H1 (cell line): ENCODE results near the gene ZNF189. TPM values are rescaled to one million over a fixed set of nuclear protein-coding genes. Genes with fewer than 3 reads are reported as not detected.

Experiments used
- CTCF ChIA-PET: fragments of 300-600 bp; sonication (Branson Sonifier 250); formaldehyde crosslinking; loops from one replicate; lab custom pipeline; 2021; ENCODE audit not compliant: partially characterized antibody; lab: Charles Lee
- POLR2A ChIA-PET: fragments of 300-600 bp; sonication (Branson Sonifier 250); formaldehyde crosslinking; loops from one replicate; lab custom pipeline; 2021; ENCODE audit warnings: inconsistent platforms; ENCODE audit not compliant: partially characterized antibody; lab: Charles Lee
- DNase-seq, 2 experiments: peaks; one replicate each; pipeline versions ENCODE4 v3.0.0 to v3.0.0-alpha.2; 2010 to 2022; ENCODE audit warnings: low spot score in 2 of 2, low read depth in 1 of 2, mixed read lengths in 1 of 2
- FAIRE-seq: peaks from 2 replicates; lab custom pipeline; 2011; peaks lifted over from hg19 to GRCh38; lab: Jason Lieb, UNC
- H2AFZ ChIP-seq: 2 replicates; pipeline ENCODE4 v1.8.1; 2012; ENCODE audit warnings: low read length, inconsistent platforms
- H2AK5ac ChIP-seq: 2 replicates; pipeline ENCODE4 v1.6.1; 2013; ENCODE audit warnings: low read depth, low read length
- H2BK120ac ChIP-seq: replicated peaks from 2 replicates; pipeline ENCODE3; 2013; ENCODE audit warnings: low read depth, low read length, inconsistent platforms
- H2BK12ac ChIP-seq: 2 replicates; pipeline ENCODE4 v1.6.1; 2013; ENCODE audit warnings: low read depth, low read length
- H2BK15ac ChIP-seq: 2 replicates; pipeline ENCODE4 v1.6.1; 2013; ENCODE audit warnings: low read length
- H2BK20ac ChIP-seq: 2 replicates; pipeline ENCODE4 v1.6.1; 2013; ENCODE audit warnings: low read length
- H2BK5ac ChIP-seq: 2 replicates; pipeline ENCODE4 v1.6.1; 2013; ENCODE audit warnings: low read depth, low read length
- H3K14ac ChIP-seq: 2 replicates; pipeline ENCODE4 v1.6.1; 2013; ENCODE audit warnings: inconsistent platforms; ENCODE audit not compliant: insufficient read length
- H3K18ac ChIP-seq: 2 replicates; pipeline ENCODE4 v1.6.1; 2013; ENCODE audit warnings: low read length; ENCODE audit errors: extremely low read depth
- H3K23ac ChIP-seq: 2 replicates; pipeline ENCODE4 v1.6.1; 2013; ENCODE audit warnings: inconsistent platforms; ENCODE audit not compliant: insufficient read length
- H3K23me2 ChIP-seq: 2 replicates; pipeline ENCODE4 v1.6.1; 2013; ENCODE audit warnings: low read depth, low read length
- H3K27ac ChIP-seq: 2 replicates; pipeline ENCODE4 v1.6.1; 2011; ENCODE audit warnings: low read depth, low read length, inconsistent platforms
- H3K27me3 ChIP-seq, 4 experiments: replicated peaks in 1 of 4; 1 replicate in 1 of 4; 2 replicates in 3 of 4; pipeline versions ENCODE4 v1.6.1 to v1.8.1; 2011 to 2013; ENCODE audit warnings: low read length in 3 of 4, mild to moderate bottlenecking in 3 of 4, inconsistent platforms in 2 of 4, mixed read lengths in 2 of 4, moderate library complexity in 1 of 4; ENCODE audit not compliant: control insufficient read depth in 3 of 4, insufficient read depth in 3 of 4; ENCODE audit errors: extremely low read depth in 1 of 4
- H3K36me3 ChIP-seq, 4 experiments: 2 replicates each; pipeline versions ENCODE4 v1.6.1 to v1.8.1; 2011 to 2013; ENCODE audit warnings: mild to moderate bottlenecking in 4 of 4, low read length in 3 of 4, moderate library complexity in 2 of 4, control low read depth in 1 of 4, inconsistent platforms in 1 of 4; ENCODE audit not compliant: insufficient read depth in 4 of 4, control insufficient read depth in 2 of 4
- H3K4ac ChIP-seq: replicated peaks from 2 replicates; pipeline ENCODE3; 2013; ENCODE audit warnings: low read length, low read depth, mixed read lengths, inconsistent platforms; ENCODE audit not compliant: insufficient read length
- H3K4me1 ChIP-seq, 4 experiments: replicated peaks in 1 of 4; 1 replicate in 1 of 4; 2 replicates in 3 of 4; pipeline versions ENCODE4 v1.6.1 to v1.8.1; 2011 to 2013; ENCODE audit warnings: low read length in 3 of 4, inconsistent platforms in 2 of 4, mixed read lengths in 1 of 4; ENCODE audit not compliant: insufficient read depth in 4 of 4, control insufficient read depth in 3 of 4
- H3K4me2 ChIP-seq, 2 experiments: 2 replicates each; pipeline versions ENCODE4 v1.6.1 to v1.8.1; 2011 to 2013; ENCODE audit warnings: low read depth in 2 of 2, low read length in 2 of 2, control low read depth in 1 of 2, inconsistent platforms in 1 of 2, mild to moderate bottlenecking in 1 of 2; ENCODE audit not compliant: insufficient read depth in 1 of 2
- H3K4me3 ChIP-seq, 4 experiments: fragments of 200-600, 300-600 bp in 1 of 4; sonication (generic), shearing (Covaris generic), sonication (Bioruptor Twin) in 1 of 4; 2 replicates each; pipeline versions ENCODE4 v1.5.1 to v1.8.1; 2011 to 2016; ENCODE audit warnings: low read length in 4 of 4, low read depth in 3 of 4, control low read depth in 2 of 4, inconsistent platforms in 2 of 4, mild to moderate bottlenecking in 2 of 4, mixed read lengths in 1 of 4, moderate library complexity in 1 of 4; ENCODE audit not compliant: insufficient read depth in 2 of 4; ENCODE audit errors: extremely low read depth in 1 of 4
- H3K56ac ChIP-seq: replicated peaks from 2 replicates; pipeline ENCODE3; 2013; ENCODE audit warnings: low read depth, mild to moderate bottlenecking, mixed read lengths, low read length, inconsistent platforms; ENCODE audit not compliant: insufficient read length
- H3K79me1 ChIP-seq: 2 replicates; pipeline ENCODE4 v1.6.1; 2013; ENCODE audit warnings: low read depth, low read length, control low read depth
- H3K79me2 ChIP-seq, 2 experiments: 2 replicates each; pipeline versions ENCODE4 v1.6.1 to v1.8.1; 2012 to 2013; ENCODE audit warnings: low read length in 2 of 2, mild to moderate bottlenecking in 2 of 2, inconsistent platforms in 1 of 2; ENCODE audit not compliant: insufficient read depth in 2 of 2, control insufficient read depth in 1 of 2
- H3K9ac ChIP-seq, 4 experiments: replicated peaks in 1 of 4; 1 replicate in 1 of 4; 2 replicates in 3 of 4; pipeline versions ENCODE4 v1.6.1 to v1.8.1; 2011 to 2013; ENCODE audit warnings: low read depth in 3 of 4, low read length in 3 of 4, control low read depth in 2 of 4, mild to moderate bottlenecking in 2 of 4, moderate library complexity in 2 of 4, inconsistent platforms in 1 of 4; ENCODE audit errors: extremely low read depth in 1 of 4
- H3K9me3 ChIP-seq, 2 experiments: 2 replicates each; pipeline versions ENCODE4 v1.6.1 to v1.8.1; 2012 to 2013; ENCODE audit warnings: mild to moderate bottlenecking in 2 of 2, moderate library complexity in 2 of 2, control low read depth in 1 of 2, inconsistent platforms in 1 of 2, low read depth in 1 of 2, low read length in 1 of 2, mixed read lengths in 1 of 2; ENCODE audit not compliant: insufficient read depth in 2 of 2
- H4K20me1 ChIP-seq, 2 experiments: replicated peaks in 1 of 2; 2 replicates each; pipeline versions ENCODE3 to v1.8.1; 2011 to 2013; ENCODE audit warnings: inconsistent platforms in 2 of 2, low read length in 2 of 2, mild to moderate bottlenecking in 1 of 2; ENCODE audit not compliant: insufficient read depth in 2 of 2, control insufficient read depth in 1 of 2
- H4K5ac ChIP-seq: 2 replicates; pipeline ENCODE4 v1.6.1; 2013; ENCODE audit warnings: low read length, low read depth, mixed read lengths, inconsistent platforms; ENCODE audit not compliant: insufficient read length
- H4K8ac ChIP-seq: 2 replicates; pipeline ENCODE4 v1.8.0; 2013; ENCODE audit warnings: mild to moderate bottlenecking, moderate library complexity, low read length, inconsistent platforms; ENCODE audit not compliant: insufficient read depth; ENCODE audit errors: extremely low read depth
- H4K91ac ChIP-seq: replicated peaks from 2 replicates; pipeline ENCODE3; 2013; ENCODE audit warnings: low read length, mixed read lengths, inconsistent platforms; ENCODE audit not compliant: insufficient read length
- CTCF ChIP-seq, 3 experiments: IDR thresholded peaks; 1 replicate in 2 of 3; 2 replicates in 1 of 3; pipeline versions ENCODE4 v1.5.1 to v1.6.1; 2011; ENCODE audit warnings: low read length in 3 of 3, mild to moderate bottlenecking in 3 of 3, inconsistent platforms in 2 of 3, low read depth in 1 of 3, moderate library complexity in 1 of 3; ENCODE audit not compliant: insufficient read depth in 1 of 3; ENCODE audit errors: control extremely low read depth in 1 of 3
- E2F6 ChIP-seq: IDR thresholded peaks from 2 replicates; pipeline ENCODE4 v1.6.1; 2012; ENCODE audit warnings: inconsistent platforms
- EZH2 ChIP-seq: fragments of 200-600 bp; sonication (generic); IDR thresholded peaks from 2 replicates; pipeline ENCODE4 v1.7.1; 2012; ENCODE audit warnings: low read depth, mild to moderate bottlenecking, moderate library complexity, low read length, inconsistent platforms; ENCODE audit not compliant: severe bottlenecking
- RAD21 ChIP-seq, 2 experiments: IDR thresholded peaks in 1 of 2; conservative IDR thresholded peaks in 1 of 2; 2 replicates each; pipeline ENCODE4 v1.6.1; 2011; ENCODE audit warnings: low read depth in 2 of 2, low read length in 2 of 2, improper control_type of control experiment in 1 of 2, inconsistent platforms in 1 of 2, mild to moderate bottlenecking in 1 of 2, moderate library complexity in 1 of 2
- RFX5 ChIP-seq: IDR thresholded peaks from 2 replicates; pipeline ENCODE4 v1.6.1; 2011; ENCODE audit warnings: low read depth, low read length, improper control_type of control experiment, borderline replicate concordance
- RNF2 ChIP-seq: fragments of 200-900, 300-1000 bp; sonication (generic); IDR thresholded peaks from 2 replicates; pipeline ENCODE4 v1.7.1; 2016; ENCODE audit warnings: borderline replicate concordance, low read depth, mild to moderate bottlenecking, antibody characterized with exemption, low read length; ENCODE audit not compliant: poor library complexity, severe bottlenecking; ENCODE audit errors: missing control alignments
- SP4 ChIP-seq: IDR thresholded peaks from 2 replicates; pipeline ENCODE4 v1.6.1; 2012; ENCODE audit warnings: low read length, inconsistent platforms
- TAF1 ChIP-seq: IDR thresholded peaks from 2 replicates; pipeline ENCODE4 v1.6.1; 2011; ENCODE audit warnings: mild to moderate bottlenecking, low read depth, low read length
- WGBS, 2 experiments: shearing (Covaris generic) in 1 of 2; methylation state at CpG; one replicate each; pipeline versions ENCODE4 v1.1.6 to v1.1.7; 2013 to 2015; ENCODE audit warnings: low lambda C conversion rate in 2 of 2, mixed read lengths in 2 of 2, inconsistent platforms in 1 of 2, low coverage in 1 of 2, missing lambda C conversion rate in 1 of 2; ENCODE audit not compliant: insufficient replicate concordance in 2 of 2, insufficient coverage in 1 of 2, insufficient read length in 1 of 2; ENCODE audit errors: extremely low coverage in 1 of 2, missing lambda C conversion rate in 1 of 2; 5-methylcytosine and 5-hydroxymethylcytosine counted together
- polyA plus RNA-seq, 7 experiments: library from polyadenylated mRNA; depleted of rRNA in 3 of 7; stranded (reverse) in 5 of 7; unstranded in 2 of 7; fragments of >200 nt in 5 of 7; fragments of 200-250 nt in 2 of 7; gene quantifications; 1 replicate in 5 of 7; 2 replicates in 1 of 7; 4 replicates in 1 of 7; pipeline versions ENCODE4 v1.2.1 to v1.2.3, GENCODE V29; 2011 to 2013; ENCODE audit warnings: missing spikeins in 2 of 7, mixed read lengths in 2 of 7
- total RNA-seq: library from RNA; stranded (reverse); fragmentation: NEBNext Ultra II Directional; extraction: Animal tissue kit (Norgen Biotek cat#: 25700); gene quantifications from 2 replicates; pipeline ENCODE4 v1.2.1, GENCODE V29; 2021

The ZNF189 gene
- total and polyA plus RNA-seq, 2 of the 8 experiments (the other 6 are each of a cell fraction or from before 2014, with no cell fraction given): 1.9 to 12.3 TPM

GRCh38 chr9:101388507-101388993, 10.1 kb upstream of the ZNF189 start:
- H3K79me2 ChIP-seq: peaks cover 4 to 29% of the 10 kb centered on the region in 2 experiments; a peak in 3 of 4 replicates
- no peak overlapping the region for H3K23ac ChIP-seq
- H2AFZ ChIP-seq: no peak overlapping the region
- no peak overlapping the region for H2BK120ac ChIP-seq
- DNase-seq (no peak), FAIRE-seq (peak; percentile 90)
- H2AK5ac ChIP-seq: no peak overlapping the region
- peaks cover 0 to 1% of the 10 kb centered on the region in 2 experiments for H4K20me1 ChIP-seq
- H2BK12ac ChIP-seq: no peak overlapping the region
- H3K56ac ChIP-seq: no peak overlapping the region
- no peaks in the 10 kb centered on the region for H3K27me3 ChIP-seq
- H2BK5ac ChIP-seq: no peak overlapping the region
- no peak overlapping the region for H3K9ac ChIP-seq
- ChIA-PET CTCF (interaction anchor here (0.7 to 3.6 kb wide), 33 partner anchors 8 to 788 kb away, joined by 3 to 21 read pairs (median 4); partner anchors contain the start of genes MRPL50 and ZNF189), POLR2A (interaction anchor here (0.6 to 1.6 kb wide), 5 partner anchors 10 to 1015 kb away, joined by 3 to 15 read pairs (median 3); partner anchors contain the start of genes MRPL50 and ZNF189)
- no peak overlapping the region for H2BK15ac ChIP-seq
- peaks cover 0 to 3% (median 0%) of the 10 kb centered on the region in 4 experiments; a peak in 2 of 7 replicates for H3K4me1 ChIP-seq
- no peak overlapping the region for H2BK20ac ChIP-seq
- 79% methylated on average over 2 of the region's 2 CpGs; no CpG with 5 or more reads in 1 of the 2 experiments for WGBS, 2 experiments
- peaks cover 6 to 14% of the 10 kb centered on the region in 2 experiments; a peak in 2 of 4 replicates for H3K9me3 ChIP-seq
- H3K4me3 ChIP-seq: no peak overlapping the region
- H3K4ac ChIP-seq: no peak overlapping the region
- H4K8ac ChIP-seq: no peak overlapping the region
- no peak overlapping the region for H4K5ac ChIP-seq
- H3K27ac ChIP-seq: no peak overlapping the region
- peaks cover 0 to 41% (median 11%) of the 10 kb centered on the region in 4 experiments; a peak in 5 of 8 replicates for H3K36me3 ChIP-seq
- H3K14ac ChIP-seq: no peak overlapping the region
- no peak overlapping the region for H3K4me2 ChIP-seq
- H4K91ac ChIP-seq: no peak overlapping the region
- no peak overlapping the region for H3K18ac ChIP-seq
- no peak for TF ChIP-seq TAF1
- TF ChIP-seq RNF2: no peak
- no peak for TF ChIP-seq SP4
- no peak for TF ChIP-seq E2F6
- no peak for TF ChIP-seq EZH2
- no peak for TF ChIP-seq RFX5
- peak in 2 of 3 experiments; percentile 10 to 63; a peak in 2 of 4 replicates for TF ChIP-seq CTCF (IDR thresholded peaks at IDR 0.05; ENCODE audit: control extremely low read depth in 1 of 3, insufficient read depth in 1 of 3, low read depth in 1 of 3, low read length in 3 of 3)
- TF ChIP-seq RAD21 (IDR thresholded peaks at IDR 0.05 in 1 of 2, conservative IDR thresholded peaks at IDR 0.05 in 1 of 2; ENCODE audit: low read depth in 2 of 2, low read length in 2 of 2): peak in 1 of 2 experiments; percentile 24; a peak in 3 of 4 replicates
- no peaks in the 10 kb centered on the region for H3K23me2 ChIP-seq
- H3K79me1 ChIP-seq: no peaks in the 10 kb centered on the region
